Endothelial cell of umbilical vein (primary cell): ENCODE measurements around the gene GMCL1.

Experiments used
- FOS ChIP-seq: IDR thresholded peaks from 2 replicates; pipeline ENCODE4 v1.6.1; 2011; ENCODE audit warnings: mild to moderate bottlenecking, low read length, moderate library complexity, borderline replicate concordance; ENCODE audit not compliant: insufficient read depth
- TF ChIP-seq, protein P1 (sequence below), 2 donors: IDR thresholded peaks; 1 replicate in 1 of 2; 2 replicates in 1 of 2; pipeline ENCODE4 v1.5.1; 2011; ENCODE audit warnings: low read length in 2 of 2, mild to moderate bottlenecking in 2 of 2, moderate library complexity in 2 of 2, control low read depth in 1 of 2, inconsistent platforms in 1 of 2, low read depth in 1 of 2; ENCODE audit not compliant: insufficient read depth in 1 of 2; ENCODE audit errors: extremely low read depth in 1 of 2

DNA sequence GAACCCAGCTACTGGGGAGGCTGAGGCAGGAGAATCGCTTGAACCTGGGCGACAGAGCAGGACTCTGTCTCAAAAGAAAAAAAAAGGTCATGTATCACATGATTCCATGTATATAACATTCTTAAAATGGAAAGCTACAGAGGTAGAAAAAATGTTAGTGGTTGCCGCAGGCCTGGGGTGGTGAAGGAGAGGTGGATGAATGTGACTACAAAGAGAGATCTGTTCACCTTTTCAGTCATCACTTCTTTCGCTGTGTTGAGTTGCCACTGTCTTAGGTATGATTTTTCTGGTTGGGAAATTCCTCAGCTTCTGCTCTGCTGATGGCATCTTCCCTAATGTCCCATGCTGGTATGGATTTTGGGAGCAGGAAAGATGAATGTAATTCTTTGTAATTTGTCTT, 59.0 kb downstream of the GMCL1 start:
- TF ChIP-seq, protein P1, sequence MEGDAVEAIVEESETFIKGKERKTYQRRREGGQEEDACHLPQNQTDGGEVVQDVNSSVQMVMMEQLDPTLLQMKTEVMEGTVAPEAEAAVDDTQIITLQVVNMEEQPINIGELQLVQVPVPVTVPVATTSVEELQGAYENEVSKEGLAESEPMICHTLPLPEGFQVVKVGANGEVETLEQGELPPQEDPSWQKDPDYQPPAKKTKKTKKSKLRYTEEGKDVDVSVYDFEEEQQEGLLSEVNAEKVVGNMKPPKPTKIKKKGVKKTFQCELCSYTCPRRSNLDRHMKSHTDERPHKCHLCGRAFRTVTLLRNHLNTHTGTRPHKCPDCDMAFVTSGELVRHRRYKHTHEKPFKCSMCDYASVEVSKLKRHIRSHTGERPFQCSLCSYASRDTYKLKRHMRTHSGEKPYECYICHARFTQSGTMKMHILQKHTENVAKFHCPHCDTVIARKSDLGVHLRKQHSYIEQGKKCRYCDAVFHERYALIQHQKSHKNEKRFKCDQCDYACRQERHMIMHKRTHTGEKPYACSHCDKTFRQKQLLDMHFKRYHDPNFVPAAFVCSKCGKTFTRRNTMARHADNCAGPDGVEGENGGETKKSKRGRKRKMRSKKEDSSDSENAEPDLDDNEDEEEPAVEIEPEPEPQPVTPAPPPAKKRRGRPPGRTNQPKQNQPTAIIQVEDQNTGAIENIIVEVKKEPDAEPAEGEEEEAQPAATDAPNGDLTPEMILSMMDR (IDR thresholded peaks at IDR 0.05; ENCODE audit: extremely low read depth in 1 of 2, insufficient read depth in 1 of 2, low read depth in 1 of 2, low read length in 2 of 2) = no peak
- TF ChIP-seq FOS = no peak
